Right lobe of liver (tissue), 4 donors: Measurements from ENCODE around the gene ETHE1.
"Not testable (repeated sequence)": the region's sequence is repeated elsewhere in the genome, so short reads cannot be mapped to it uniquely, and the experiment has no call there.

Experiments
- CTCF ChIP-seq, 4 donors: fragments of 200-600 bp in 3 of 4; fragments of 450-650 bp in 1 of 4; IDR thresholded peaks; one replicate each; pipeline versions ENCODE4 v1.5.1 to v1.8.0; 2016 to 2022; ENCODE audit warnings: antibody characterized with exemption in 4 of 4, mild to moderate bottlenecking in 2 of 4
- POLR2A ChIP-seq: fragments of 450-650 bp; IDR thresholded peaks from one replicate; pipeline ENCODE4 v1.6.1; 2017; ENCODE audit warnings: antibody characterized with exemption, mild to moderate bottlenecking
- donor health status: DM: no; HTN: no; CAD: no.
- donor health status: DM: no; HTN: no; CAD: no.
- donor health status: DM: no; HTN: yes; CAD: no.

- not testable (repeated sequence) for TF ChIP-seq CTCF (IDR thresholded peaks at IDR 0.05); POLR2A
Observed at GRCh38 chr19:43547926-43548325, 20.9 kb upstream of the ETHE1 start.
